ENCODE measurements around the gene NFE2.
"Not testable (repeated sequence)": the region's sequence is repeated elsewhere in the genome, so short reads cannot be mapped to it uniquely, and the experiment has no call there.

Gene NFE2

GRCh38 chr12:54282949-54283593 lies 17.7 kb downstream of the NFE2 start:
- no peak for DNase-seq (ENCODE audit: low read depth)

DNA sequence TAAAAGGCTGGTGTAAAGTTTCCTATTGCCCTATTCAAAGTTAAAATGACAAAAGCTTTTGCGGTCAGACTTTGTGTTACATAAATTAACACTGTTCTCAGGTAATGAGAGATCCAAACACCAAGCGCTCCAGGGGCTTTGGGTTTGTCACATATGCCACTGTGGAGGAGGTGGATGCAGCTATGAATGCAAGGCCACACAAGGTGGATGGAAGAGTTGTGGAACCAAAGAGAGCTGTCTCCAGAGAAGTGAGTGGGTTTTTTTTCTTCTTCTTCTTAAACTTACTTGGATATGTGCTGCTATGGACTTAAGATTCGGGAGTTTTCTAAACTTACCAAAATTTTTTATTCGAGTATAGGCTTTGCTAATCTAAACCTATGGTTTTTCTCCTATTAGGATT lies 19.1 kb downstream of the NFE2 start:
- DNase-seq (ENCODE audit: low read depth): not testable (repeated sequence)

GRCh38 chr12:54281261-54281638 lies 19.6 kb downstream of the NFE2 start:
- DNase-seq (ENCODE audit: low read depth): not testable (repeated sequence)

GRCh38 chr12:54280468-54281260 lies 20.2 kb downstream of the NFE2 start, which contains the start of gene HNRNPA1:
Gene HNRNPA1 (plus strand): TSS chr12:54280726. CDS start chr12:54280808, 82 bp downstream.
- peak; percentile 88 for DNase-seq (ENCODE audit: low read depth)

- DNase-seq (ENCODE audit: low read depth): peak; percentile 99
These were observed 21.0 kb downstream of the NFE2 start, which contains the start of gene CBX5 for GRCh38 chr12:54279632-54280467. Gene CBX5 (minus strand): TSS chr12:54280122. CDS start chr12:54257650, 22,472 bp downstream.

DNA sequence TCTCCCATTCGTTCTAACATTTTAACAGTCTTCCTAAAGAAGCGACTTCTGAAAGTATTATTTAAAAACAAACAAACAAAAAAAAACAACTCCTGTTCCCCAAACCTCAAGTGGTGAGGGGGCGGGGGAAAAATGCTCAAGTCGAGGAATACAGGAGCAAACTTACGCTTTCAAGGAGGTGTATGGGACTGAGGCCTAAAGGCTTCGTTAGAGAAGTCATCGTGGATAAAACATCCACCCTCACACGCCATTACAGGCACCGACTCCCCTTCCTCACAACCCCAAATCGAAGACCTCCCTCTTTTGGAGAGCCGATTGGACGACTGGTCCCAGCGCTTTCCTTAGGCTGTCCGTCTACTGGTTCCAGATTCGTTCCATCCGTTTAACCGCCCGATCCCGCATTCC lies 21.6 kb downstream of the NFE2 start:
- DNase-seq (ENCODE audit: low read depth): no peak

GRCh38 chr12:54277823-54278276 lies 23.0 kb downstream of the NFE2 start:
- no peak for DNase-seq (ENCODE audit: low read depth)

- no peak for DNase-seq (ENCODE audit: low read depth)
These were observed 24.4 kb downstream of the NFE2 start for GRCh38 chr12:54276368-54276767.

- no peak for DNase-seq (ENCODE audit: low read depth)
These were observed 26.8 kb downstream of the NFE2 start for GRCh38 chr12:54273981-54274380.

GRCh38 chr12:54272214-54272613 lies 28.6 kb downstream of the NFE2 start:
- no peak for DNase-seq (ENCODE audit: low read depth)

GRCh38 chr12:54270345-54270744 lies 30.5 kb downstream of the NFE2 start:
- no peak for DNase-seq (ENCODE audit: low read depth)

DNA sequence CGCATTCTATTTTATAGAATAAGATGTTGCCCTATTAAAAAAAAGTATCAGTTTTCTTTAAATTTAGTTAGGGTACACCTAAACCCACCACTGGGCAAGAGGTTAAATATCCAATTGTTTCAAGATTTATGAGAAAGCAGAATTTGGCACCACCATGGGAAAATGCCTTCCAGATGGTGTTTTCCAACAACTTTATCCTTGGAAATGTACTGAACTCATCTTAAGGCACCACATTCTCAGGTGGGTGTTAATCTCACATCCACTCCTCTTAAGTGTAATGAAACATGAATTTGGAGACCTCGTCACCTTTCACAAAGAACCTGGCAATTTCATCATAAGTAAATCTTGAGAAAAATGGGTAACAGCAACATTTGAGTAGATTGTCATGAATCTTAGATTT lies 34.0 kb downstream of the NFE2 start:
- no peak for DNase-seq (ENCODE audit: low read depth)

DNA sequence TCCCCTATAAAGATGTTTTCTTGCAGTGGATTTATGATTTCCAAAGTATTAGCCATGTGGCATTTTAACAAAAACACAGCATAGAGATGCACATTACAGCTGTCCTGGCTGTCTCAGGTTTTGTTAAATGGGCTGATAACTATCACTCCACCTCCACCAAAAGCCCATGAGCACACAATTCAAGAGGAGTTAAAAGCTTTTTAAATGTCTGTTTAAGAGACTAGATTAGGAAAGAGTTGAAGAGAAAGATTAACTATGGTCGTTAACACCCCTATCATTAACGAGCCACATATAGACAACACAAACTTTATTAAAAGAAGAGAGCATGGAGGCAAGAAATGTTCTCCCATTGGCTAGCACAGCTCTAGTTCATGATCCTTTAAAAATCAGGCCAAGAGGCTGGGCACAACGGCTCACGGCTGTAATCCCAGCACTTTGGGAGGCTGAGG lies 35.4 kb downstream of the NFE2 start:
- DNase-seq (ENCODE audit: low read depth): no peak

DNA sequence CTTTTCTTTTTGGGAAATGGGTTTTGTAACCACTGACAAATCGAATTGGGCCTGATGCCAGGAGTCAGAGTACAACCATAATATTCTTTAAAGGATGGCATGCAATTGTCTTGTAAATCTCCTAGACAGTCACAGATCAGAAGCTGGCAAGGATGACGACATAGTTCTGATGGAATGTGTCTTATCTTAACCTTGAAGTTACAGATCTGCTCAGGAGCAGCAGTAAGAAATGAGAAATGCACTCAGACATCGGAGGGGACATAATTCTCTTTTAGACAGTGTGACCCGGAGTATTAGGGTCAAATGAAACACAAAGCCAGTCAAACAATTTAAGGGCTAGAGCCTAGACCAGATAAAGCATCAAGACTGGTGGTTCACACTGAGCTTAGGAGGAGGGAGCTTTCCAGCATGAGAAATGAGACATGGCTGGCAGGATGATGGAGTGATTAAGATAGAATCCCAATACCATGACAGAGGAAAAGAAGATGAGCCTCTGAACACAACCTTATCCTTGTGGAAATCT lies 38.4 kb downstream of the NFE2 start:
- no peak for DNase-seq (ENCODE audit: low read depth)

GRCh38 chr12:54261815-54262402 lies 38.9 kb downstream of the NFE2 start:
- DNase-seq (ENCODE audit: low read depth): no peak

GRCh38 chr12:54259194-54260011 lies 41.4 kb downstream of the NFE2 start:
- no peak for DNase-seq (ENCODE audit: low read depth)

- no peak for DNase-seq (ENCODE audit: low read depth)
These were observed 42.6 kb downstream of the NFE2 start for GRCh38 chr12:54258201-54258681.

GRCh38 chr12:54257332-54257731 lies 43.5 kb downstream of the NFE2 start:
- no peak for DNase-seq (ENCODE audit: low read depth)

DNA sequence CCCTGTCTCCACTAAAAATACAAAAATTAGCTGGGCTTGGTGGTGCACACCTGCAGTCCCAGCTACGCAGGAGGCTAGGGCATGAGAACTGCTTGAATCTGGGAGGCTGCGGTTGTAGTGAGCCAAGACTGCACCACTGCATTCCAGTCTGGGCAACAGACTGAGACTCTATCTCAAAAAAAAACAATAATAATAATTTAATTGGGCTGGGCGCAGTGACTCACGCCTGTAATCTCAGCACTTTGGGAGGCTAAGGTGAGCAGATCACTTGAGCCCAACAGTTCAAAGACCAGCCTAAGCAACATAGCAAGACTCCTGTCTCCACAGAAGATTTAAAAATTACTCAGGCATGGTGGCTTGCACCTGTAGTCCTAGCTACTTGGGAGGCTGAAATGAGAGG lies 47.6 kb downstream of the NFE2 start:
- DNase-seq (ENCODE audit: low read depth): no peak

DNA sequence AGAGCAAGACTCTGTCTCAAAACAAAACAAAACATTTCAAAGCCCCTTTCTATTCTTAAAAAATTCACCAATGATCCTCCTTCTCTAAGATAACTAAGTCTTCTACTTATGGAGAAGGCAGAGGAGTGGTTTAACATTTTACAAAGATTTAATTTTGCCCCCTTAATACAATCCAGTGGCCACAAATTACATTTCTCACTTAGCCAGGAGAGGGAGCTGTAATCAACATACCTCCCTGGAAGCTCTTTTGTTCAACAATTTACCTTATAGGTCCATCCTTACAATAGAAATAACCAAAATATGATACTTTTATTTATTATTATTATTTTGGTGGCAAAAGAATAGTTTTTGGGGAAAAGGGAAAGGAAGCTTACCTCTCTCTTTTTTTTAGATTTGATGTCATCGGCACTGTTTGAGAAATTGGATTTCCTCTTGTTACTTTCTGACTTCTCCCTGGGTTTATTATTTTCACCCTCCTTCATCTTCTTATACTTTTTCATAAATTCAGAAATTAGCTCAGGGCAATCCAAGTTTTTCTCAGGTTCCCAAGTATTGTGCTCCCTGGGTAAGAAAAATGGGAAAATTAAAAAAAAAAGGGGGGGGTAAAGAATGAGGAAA lies 49.0 kb downstream of the NFE2 start:
- DNase-seq (ENCODE audit: low read depth): no peak

Measured in activated T-helper 1 cell treated with Interleukin-2 at 50 U/mL for 16 hours (primary cell).